Keratinocyte (primary cell): ENCODE data around the gene ACSF3. TPM values are rescaled to one million over a fixed set of nuclear protein-coding genes. Genes with fewer than 3 reads are reported as not detected.

ENCODE experiments used
- DNase-seq: peaks from one replicate; pipeline ENCODE4 v3.0.0-alpha.2; 2011; ENCODE audit warnings: low read depth, missing footprints, low spot score
- FAIRE-seq: peaks from 2 replicates; lab custom pipeline; 2011; peaks lifted over from hg19 to GRCh38; lab: Jason Lieb, UNC
- H2AFZ ChIP-seq: 2 replicates; pipeline ENCODE4 v1.6.0; 2012; ENCODE audit warnings: low read length, control low read depth, inconsistent platforms; ENCODE audit not compliant: control insufficient read depth
- H3K27ac ChIP-seq: 2 replicates; pipeline ENCODE4 v1.5.1; 2011; ENCODE audit warnings: low read length; ENCODE audit not compliant: control insufficient read depth, insufficient read depth
- H3K27me3 ChIP-seq: 3 replicates; pipeline ENCODE4 v1.6.0; 2011; ENCODE audit warnings: low read length; ENCODE audit not compliant: control insufficient read depth, insufficient read depth; ENCODE audit errors: extremely low read depth
- H3K36me3 ChIP-seq, 2 experiments: 2 replicates in 1 of 2; 3 replicates in 1 of 2; pipeline ENCODE4 v1.5.1; 2011; ENCODE audit warnings: low read length in 2 of 2, mild to moderate bottlenecking in 1 of 2; ENCODE audit not compliant: control insufficient read depth in 2 of 2, insufficient read depth in 2 of 2; ENCODE audit errors: extremely low read depth in 1 of 2
- H3K4me1 ChIP-seq: 3 replicates; pipeline ENCODE4 v1.5.1; 2011; ENCODE audit warnings: low read length; ENCODE audit not compliant: control insufficient read depth, insufficient read depth; ENCODE audit errors: extremely low read depth
- H3K4me2 ChIP-seq: 3 replicates; pipeline ENCODE4 v1.6.0; 2011; ENCODE audit warnings: low read depth, low read length; ENCODE audit not compliant: control insufficient read depth, insufficient read depth; ENCODE audit errors: extremely low read depth
- H3K4me3 ChIP-seq, 3 experiments: fragments of 200-600 bp in 1 of 3; sonication (generic) in 1 of 3; 2 replicates in 2 of 3; 3 replicates in 1 of 3; pipeline ENCODE4 v1.5.1; 2011 to 2016; ENCODE audit warnings: low read length in 3 of 3, mild to moderate bottlenecking in 3 of 3, control low read depth in 2 of 3, inconsistent platforms in 1 of 3, low read depth in 1 of 3, mixed read lengths in 1 of 3, mixed run types in 1 of 3, moderate library complexity in 1 of 3; ENCODE audit not compliant: control insufficient read depth in 2 of 3, insufficient read depth in 2 of 3; ENCODE audit errors: extremely low read depth in 1 of 3
- H3K79me2 ChIP-seq: 2 replicates; pipeline ENCODE4 v1.6.0; 2012; ENCODE audit warnings: low read length; ENCODE audit not compliant: control insufficient read depth, insufficient read depth
- H3K9ac ChIP-seq: 3 replicates; pipeline ENCODE4 v1.6.0; 2011; ENCODE audit warnings: low read length; ENCODE audit not compliant: control insufficient read depth, insufficient read depth; ENCODE audit errors: extremely low read depth
- H3K9me1 ChIP-seq: 3 replicates; pipeline ENCODE4 v1.6.0; 2011; ENCODE audit warnings: low read length; ENCODE audit not compliant: control insufficient read depth, insufficient read depth; ENCODE audit errors: extremely low read depth
- H3K9me3 ChIP-seq: 2 replicates; pipeline ENCODE4 v1.5.1; 2012; ENCODE audit warnings: low read depth, low read length; ENCODE audit not compliant: control insufficient read depth
- H4K20me1 ChIP-seq: 3 replicates; pipeline ENCODE4 v1.6.0; 2011; ENCODE audit warnings: low read length; ENCODE audit not compliant: control insufficient read depth, insufficient read depth; ENCODE audit errors: extremely low read depth
- EZH2 ChIP-seq: IDR thresholded peaks from one replicate; pipeline ENCODE4 v1.6.1; 2012; ENCODE audit warnings: inconsistent platforms, mild to moderate bottlenecking, low read length, moderate library complexity
- dilution Hi-C: fragments of 300-500 bp; cut with MboI; formaldehyde crosslinking; loops from one replicate; pipeline ENCODE4 v1.7.0; 2020; ENCODE audit warnings: low sequenced_read_pairs; ENCODE audit not compliant: extremely low pct_ligation_motif_present
- polyA plus RNA-seq, 5 experiments: library from polyadenylated mRNA; depleted of rRNA in 3 of 5; stranded (reverse) in 3 of 5; stranded (forward) in 1 of 5; unstranded in 1 of 5; fragments of >200 nt; gene quantifications; 1 replicate in 1 of 5; 2 replicates in 3 of 5; 3 replicates in 1 of 5; pipeline versions ENCODE4 v1.2.1 to v1.2.3, GENCODE V29; 2011 to 2012; ENCODE audit warnings: missing spikeins in 2 of 5, low read depth in 1 of 5, low replicate concordance in 1 of 5
- TF ChIP-seq, protein P1 (sequence below), 3 experiments: IDR thresholded peaks in 1 of 3; conservative IDR thresholded peaks in 1 of 3; optimal IDR thresholded peaks in 1 of 3; 2 replicates in 2 of 3; 3 replicates in 1 of 3; pipeline versions ENCODE3 to v1.5.1; 2011; ENCODE audit warnings: low read length in 3 of 3, mild to moderate bottlenecking in 3 of 3, moderate library complexity in 2 of 3, control low read depth in 1 of 3, inconsistent platforms in 1 of 3; ENCODE audit not compliant: insufficient read depth in 2 of 3; ENCODE audit errors: extremely low read depth in 1 of 3

Gene ACSF3
- polyA plus RNA-seq, 1 donor (not counting 4 experiments of a cell fraction or from before 2014, with no cell fraction given) = 13.4 TPM

DNA sequence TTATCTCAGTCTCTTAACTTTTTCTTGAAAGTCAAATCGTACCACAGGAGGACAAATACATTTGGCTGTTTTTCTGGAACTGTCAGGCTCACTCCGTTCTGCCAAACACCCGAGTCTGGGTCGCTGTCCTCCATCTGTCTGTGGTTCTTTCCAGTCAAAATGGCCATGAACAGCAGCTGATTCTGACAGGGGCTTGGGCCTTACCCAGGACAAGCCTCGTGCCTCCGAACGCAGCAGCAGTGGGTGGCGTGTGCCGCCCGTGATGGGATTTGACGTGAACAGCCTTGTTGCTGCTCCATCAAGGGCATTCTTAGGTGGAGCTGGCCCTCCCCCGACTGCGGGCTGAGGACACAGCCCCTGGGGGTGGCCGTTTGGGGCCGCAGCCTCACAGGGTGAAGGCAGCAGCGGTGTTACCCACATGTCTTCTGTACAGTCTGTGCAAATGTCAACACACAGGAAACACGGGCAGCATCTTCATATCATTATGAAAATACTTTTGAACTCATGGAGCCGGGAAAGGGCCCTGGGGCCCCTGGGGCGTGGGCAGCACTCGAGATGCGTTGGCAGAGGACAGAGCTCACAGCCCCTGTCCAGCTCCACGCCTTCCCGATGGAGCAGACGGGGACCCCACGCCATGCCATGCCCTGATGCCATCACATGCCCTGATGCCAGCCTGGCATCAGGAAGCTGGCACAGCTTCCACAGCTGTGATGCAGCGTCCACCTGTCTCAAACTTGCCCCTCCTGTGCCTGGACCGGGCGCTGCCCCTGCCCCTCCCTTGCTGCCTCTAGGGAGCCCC lies 8.6 kb upstream of the ACSF3 start:
- no peak for FAIRE-seq
- no peak overlapping the region for H3K4me3 ChIP-seq
- no peaks in the 10 kb centered on the region for H3K9me3 ChIP-seq
- H3K9ac ChIP-seq = no peak overlapping the region
- peaks cover 26% of the 10 kb centered on the region for H3K27me3 ChIP-seq
- no peak overlapping the region for H2AFZ ChIP-seq
- H3K4me1 ChIP-seq = no peaks in the 10 kb centered on the region
- H3K27ac ChIP-seq = no peak overlapping the region
- no peak for TF ChIP-seq EZH2
- TF ChIP-seq, protein P1, sequence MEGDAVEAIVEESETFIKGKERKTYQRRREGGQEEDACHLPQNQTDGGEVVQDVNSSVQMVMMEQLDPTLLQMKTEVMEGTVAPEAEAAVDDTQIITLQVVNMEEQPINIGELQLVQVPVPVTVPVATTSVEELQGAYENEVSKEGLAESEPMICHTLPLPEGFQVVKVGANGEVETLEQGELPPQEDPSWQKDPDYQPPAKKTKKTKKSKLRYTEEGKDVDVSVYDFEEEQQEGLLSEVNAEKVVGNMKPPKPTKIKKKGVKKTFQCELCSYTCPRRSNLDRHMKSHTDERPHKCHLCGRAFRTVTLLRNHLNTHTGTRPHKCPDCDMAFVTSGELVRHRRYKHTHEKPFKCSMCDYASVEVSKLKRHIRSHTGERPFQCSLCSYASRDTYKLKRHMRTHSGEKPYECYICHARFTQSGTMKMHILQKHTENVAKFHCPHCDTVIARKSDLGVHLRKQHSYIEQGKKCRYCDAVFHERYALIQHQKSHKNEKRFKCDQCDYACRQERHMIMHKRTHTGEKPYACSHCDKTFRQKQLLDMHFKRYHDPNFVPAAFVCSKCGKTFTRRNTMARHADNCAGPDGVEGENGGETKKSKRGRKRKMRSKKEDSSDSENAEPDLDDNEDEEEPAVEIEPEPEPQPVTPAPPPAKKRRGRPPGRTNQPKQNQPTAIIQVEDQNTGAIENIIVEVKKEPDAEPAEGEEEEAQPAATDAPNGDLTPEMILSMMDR (optimal IDR thresholded peaks at IDR 0.05 in 1 of 3, IDR thresholded peaks at IDR 0.05 in 1 of 3, conservative IDR thresholded peaks at IDR 0.05 in 1 of 3; ENCODE audit: extremely low read depth in 1 of 3, insufficient read depth in 2 of 3, low read length in 3 of 3) = no peak
- no peak overlapping the region for H3K4me2 ChIP-seq
- no peaks in the 10 kb centered on the region for H4K20me1 ChIP-seq
- dilution Hi-C loops = no loop called here
- H3K36me3 ChIP-seq = no peaks in the 10 kb centered on the region
- H3K9me1 ChIP-seq = no peaks in the 10 kb centered on the region
- H3K79me2 ChIP-seq = no peaks in the 10 kb centered on the region
- no peak for DNase-seq

- dilution Hi-C loops = no loop called here
- Histone ChIP-seq H3K4me2 (no peak overlapping the region), H3K79me2 (no peaks in the 10 kb centered on the region), H3K9me1 (no peaks in the 10 kb centered on the region), H3K4me1 (no peaks in the 10 kb centered on the region), H3K36me3 (no peaks in the 10 kb centered on the region), H4K20me1 (no peaks in the 10 kb centered on the region), H2AFZ (no peak overlapping the region), H3K9me3 (no peaks in the 10 kb centered on the region), H3K9ac (no peak overlapping the region), H3K27me3 (peaks cover 32% of the 10 kb centered on the region), H3K4me3 (no peak overlapping the region), H3K27ac (no peak overlapping the region)
- TF ChIP-seq EZH2 = no peak
- TF ChIP-seq, protein P1 (optimal IDR thresholded peaks at IDR 0.05 in 1 of 3, IDR thresholded peaks at IDR 0.05 in 1 of 3, conservative IDR thresholded peaks at IDR 0.05 in 1 of 3; ENCODE audit: extremely low read depth in 1 of 3, insufficient read depth in 2 of 3, low read length in 3 of 3) = no peak
- DNase-seq = no peak
- no peak for FAIRE-seq
Observed at GRCh38 chr16:89085755-89086154, 7.9 kb upstream of the ACSF3 start.
